ACC112 (cell line): ENCODE results near the gene IL1RAPL1.
"Not testable (repeated sequence)": the region's sequence is repeated elsewhere in the genome, so short reads cannot be mapped to it uniquely, and the experiment has no call there.

Experiments
- H2AFZ ChIP-seq: fragments of 200-600 bp; sonication (generic); one replicate; pipeline ENCODE4 v1.6.0; 2017; ENCODE audit warnings: antibody characterized with exemption, low read length; ENCODE audit not compliant: unreplicated experiment
- H3K27ac ChIP-seq: fragments of 200-600 bp; sonication (generic); 2 replicates; pipeline ENCODE4 v1.5.1; 2014; ENCODE audit warnings: low read depth, mild to moderate bottlenecking, antibody characterized with exemption, low read length, moderate library complexity
- H3K27me3 ChIP-seq: fragments of 200-600 bp; sonication (generic); 2 replicates; pipeline ENCODE4 v1.6.1; 2014; ENCODE audit warnings: mild to moderate bottlenecking, antibody characterized with exemption, low read length, moderate library complexity, mixed read lengths; ENCODE audit not compliant: insufficient read depth
- H3K36me3 ChIP-seq: fragments of 200-600 bp; sonication (generic); 2 replicates; pipeline ENCODE4 v1.6.1; 2016; ENCODE audit warnings: mild to moderate bottlenecking, antibody characterized with exemption, low read length, moderate library complexity, mixed read lengths; ENCODE audit not compliant: insufficient read depth
- H3K4me1 ChIP-seq: fragments of 200-600 bp; sonication (generic); one replicate; pipeline ENCODE4 v1.6.1; 2016; ENCODE audit warnings: low read length, mixed read lengths; ENCODE audit not compliant: insufficient read depth, unreplicated experiment, control insufficient read depth
- H3K4me3 ChIP-seq: fragments of 200-600 bp; sonication (generic); 2 replicates; pipeline ENCODE4 v1.5.1; 2014; ENCODE audit warnings: mild to moderate bottlenecking, low read depth, low read length
- H3K79me2 ChIP-seq: fragments of 200-600 bp; sonication (generic); one replicate; pipeline ENCODE4 v1.6.0; 2016; ENCODE audit warnings: low read length; ENCODE audit not compliant: control insufficient read depth, unreplicated experiment, insufficient read depth

IL1RAPL1 gene

GRCh38 chrX:28757290-28757689 is 170.0 kb downstream of the IL1RAPL1 start:
- H2AFZ ChIP-seq: no peak overlapping the region
- H3K79me2 ChIP-seq: no peaks in the 10 kb centered on the region
- no peaks in the 10 kb centered on the region for H3K4me1 ChIP-seq
- no peaks in the 10 kb centered on the region for H3K36me3 ChIP-seq
- H3K4me3 ChIP-seq: no peak overlapping the region
- no peak overlapping the region for H3K27ac ChIP-seq
- no peaks in the 10 kb centered on the region for H3K27me3 ChIP-seq

DNA sequence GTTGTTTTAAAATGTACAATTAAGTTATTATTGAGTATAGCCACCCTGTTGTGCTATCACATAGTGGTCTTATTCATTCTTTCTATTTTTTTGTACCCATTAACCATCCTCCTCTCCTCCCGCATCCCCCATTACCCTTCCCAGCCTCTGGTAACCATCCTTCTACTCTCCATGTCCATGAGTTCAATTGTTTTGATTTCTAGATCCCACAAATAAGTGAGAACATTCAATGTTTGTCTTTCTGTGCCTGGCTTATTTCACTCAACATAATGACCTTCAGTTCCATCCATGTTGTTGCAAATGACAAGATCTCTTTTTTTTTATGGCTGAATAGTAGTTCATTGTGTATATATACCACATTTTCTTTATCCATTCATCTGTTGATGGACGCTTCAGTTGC is 179.3 kb downstream of the IL1RAPL1 start:
- H2AFZ ChIP-seq, H3K27me3 ChIP-seq, H3K4me1 ChIP-seq, H3K36me3 ChIP-seq, H3K79me2 ChIP-seq, H3K27ac ChIP-seq, H3K4me3 ChIP-seq: not testable (repeated sequence)

- H3K27me3 ChIP-seq: no peaks in the 10 kb centered on the region
- no peaks in the 10 kb centered on the region for H3K4me1 ChIP-seq
- H3K27ac ChIP-seq: no peak overlapping the region
- H3K79me2 ChIP-seq: no peaks in the 10 kb centered on the region
- no peak overlapping the region for H2AFZ ChIP-seq
- H3K4me3 ChIP-seq: no peak overlapping the region
- no peaks in the 10 kb centered on the region for H3K36me3 ChIP-seq
Measured at GRCh38 chrX:28773807-28774206, 186.6 kb downstream of the IL1RAPL1 start.

GRCh38 chrX:28787206-28787605 is 200.0 kb downstream of the IL1RAPL1 start:
- no peaks in the 10 kb centered on the region for H3K79me2 ChIP-seq
- H3K36me3 ChIP-seq: no peaks in the 10 kb centered on the region
- H2AFZ ChIP-seq: no peak overlapping the region
- peaks cover 12% of the 10 kb centered on the region for H3K4me1 ChIP-seq
- H3K4me3 ChIP-seq: no peak overlapping the region
- no peaks in the 10 kb centered on the region for H3K27me3 ChIP-seq
- H3K27ac ChIP-seq: no peak overlapping the region

DNA sequence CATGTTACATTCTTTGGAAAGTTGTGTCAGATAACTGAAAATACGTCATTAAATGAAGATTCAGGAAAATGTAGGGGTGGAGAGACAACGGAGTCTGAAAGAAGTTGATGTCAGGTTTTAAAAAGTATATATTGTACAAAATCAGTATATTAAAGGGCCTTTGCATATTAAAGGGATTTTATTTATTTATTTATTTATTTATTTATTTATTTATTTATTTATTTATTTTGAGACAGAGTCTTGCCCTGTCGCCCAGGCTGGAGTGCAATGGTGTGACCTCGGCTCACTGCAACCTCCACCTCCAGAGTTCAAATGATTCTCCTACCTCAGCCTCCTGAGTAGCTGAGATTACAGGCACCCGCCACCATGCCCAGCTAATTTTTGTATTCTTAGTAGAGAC is 213.4 kb downstream of the IL1RAPL1 start:
- H3K4me1 ChIP-seq, H2AFZ ChIP-seq, H3K36me3 ChIP-seq, H3K27ac ChIP-seq, H3K4me3 ChIP-seq, H3K27me3 ChIP-seq, H3K79me2 ChIP-seq: not testable (repeated sequence)

DNA sequence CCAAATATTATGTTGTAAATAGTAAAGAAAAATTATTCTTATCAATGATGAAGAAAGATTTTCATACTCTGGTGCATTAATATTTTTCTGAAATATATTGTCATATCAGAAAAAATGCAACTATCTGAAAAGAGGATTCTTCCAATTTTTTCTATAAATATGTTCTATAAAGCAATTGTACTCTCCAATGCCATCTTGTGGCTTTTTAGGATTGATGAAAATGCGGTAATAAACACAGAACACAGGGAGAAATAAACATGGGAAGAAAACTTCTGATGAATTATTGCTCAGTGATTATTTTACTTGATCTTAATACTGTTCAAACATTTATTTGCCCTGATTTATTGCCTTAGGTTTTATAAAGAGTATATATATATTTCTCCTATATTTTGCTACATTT is 215.4 kb downstream of the IL1RAPL1 start:
- Histone ChIP-seq H3K79me2 (no peaks in the 10 kb centered on the region), H3K27ac (no peak overlapping the region), H3K4me1 (no peaks in the 10 kb centered on the region), H3K36me3 (no peaks in the 10 kb centered on the region), H3K4me3 (no peak overlapping the region), H2AFZ (no peak overlapping the region), H3K27me3 (no peaks in the 10 kb centered on the region)

- H3K79me2 ChIP-seq: no peaks in the 10 kb centered on the region
- no peak overlapping the region for H2AFZ ChIP-seq
Measured at GRCh38 chrX:28835991-28836390, 248.7 kb downstream of the IL1RAPL1 start.

GRCh38 chrX:28843817-28844216 is 256.6 kb downstream of the IL1RAPL1 start:
- Histone ChIP-seq H2AFZ (no peak overlapping the region), H3K4me3 (no peak overlapping the region), H3K27me3 (no peaks in the 10 kb centered on the region), H3K4me1 (no peaks in the 10 kb centered on the region), H3K79me2 (no peaks in the 10 kb centered on the region), H3K27ac (no peak overlapping the region), H3K36me3 (no peaks in the 10 kb centered on the region)

More at GRCh38 chrX:28835991-28836390, 248.7 kb downstream of the IL1RAPL1 start:
- Histone ChIP-seq H3K36me3 (no peaks in the 10 kb centered on the region), H3K4me1 (no peaks in the 10 kb centered on the region), H3K27me3 (no peaks in the 10 kb centered on the region), H3K4me3 (no peak overlapping the region), H3K27ac (no peak overlapping the region)

DNA sequence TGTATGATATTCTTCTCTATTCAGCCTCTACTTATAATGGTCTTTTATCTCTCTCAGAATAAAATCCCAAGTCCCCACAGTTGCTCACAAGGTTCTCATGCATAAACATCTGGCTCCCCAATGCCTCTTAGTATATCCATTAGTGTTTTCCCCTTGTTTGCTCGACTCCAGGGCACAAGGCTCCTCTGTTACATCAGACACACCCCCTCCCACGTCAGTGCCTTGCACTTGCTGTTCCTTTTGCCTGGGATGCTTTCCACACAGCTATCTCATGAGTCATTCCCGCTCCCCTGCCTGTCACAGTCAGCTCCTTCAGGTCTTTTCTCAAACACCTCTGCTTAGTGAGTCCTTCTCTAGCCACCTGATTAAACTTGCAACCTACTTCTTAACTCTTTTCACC is 260.2 kb downstream of the IL1RAPL1 start:
- Histone ChIP-seq H3K4me3 (no peak overlapping the region), H3K27me3 (no peaks in the 10 kb centered on the region), H2AFZ (no peak overlapping the region), H3K4me1 (no peaks in the 10 kb centered on the region), H3K27ac (no peak overlapping the region), H3K36me3 (no peaks in the 10 kb centered on the region), H3K79me2 (no peaks in the 10 kb centered on the region)

DNA sequence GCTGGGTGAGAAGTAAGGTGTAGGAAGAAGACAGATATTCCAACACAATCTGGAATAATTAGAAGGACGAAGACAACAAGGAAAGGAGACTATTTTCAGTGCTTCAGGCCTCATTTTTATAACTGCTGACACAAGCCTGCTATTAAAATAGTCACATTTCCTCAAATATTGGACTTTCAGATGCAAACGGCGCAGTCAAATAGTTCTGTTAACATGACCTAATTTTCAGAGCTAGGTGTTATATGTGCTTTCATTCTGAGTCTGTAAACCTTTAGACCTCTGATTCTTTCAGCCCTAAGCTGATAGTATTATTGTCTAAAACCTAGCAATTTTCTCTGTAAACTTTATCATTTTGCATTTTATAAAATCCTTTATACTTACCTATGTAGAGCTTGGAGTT is 261.5 kb downstream of the IL1RAPL1 start:
- no peaks in the 10 kb centered on the region for H3K4me1 ChIP-seq
- H3K27ac ChIP-seq: no peak overlapping the region
- no peak overlapping the region for H2AFZ ChIP-seq
- H3K4me3 ChIP-seq: no peak overlapping the region
- no peaks in the 10 kb centered on the region for H3K27me3 ChIP-seq
- H3K36me3 ChIP-seq: no peaks in the 10 kb centered on the region
- H3K79me2 ChIP-seq: no peaks in the 10 kb centered on the region

DNA sequence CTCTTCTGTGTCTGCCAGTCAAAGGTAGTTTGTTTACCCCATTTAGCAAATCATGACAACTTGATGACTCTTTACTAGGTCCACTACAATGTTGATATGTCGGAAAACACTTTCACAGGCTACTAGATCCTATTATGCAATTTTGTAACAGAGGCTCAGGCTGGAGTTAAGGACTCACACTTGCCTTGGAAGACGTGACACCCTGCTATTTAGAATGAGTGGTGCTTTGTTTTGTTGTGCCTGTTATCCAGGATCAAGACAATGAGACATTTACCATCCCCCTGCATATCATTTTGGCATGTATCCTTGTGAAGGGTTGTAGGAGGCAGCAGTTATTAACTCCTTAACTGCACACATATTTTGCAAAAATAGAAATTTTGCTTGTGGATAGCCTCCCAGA is 263.7 kb downstream of the IL1RAPL1 start:
- no peaks in the 10 kb centered on the region for H3K79me2 ChIP-seq
- no peaks in the 10 kb centered on the region for H3K27me3 ChIP-seq
- no peak overlapping the region for H3K4me3 ChIP-seq
- no peak overlapping the region for H2AFZ ChIP-seq
- no peaks in the 10 kb centered on the region for H3K4me1 ChIP-seq
- no peaks in the 10 kb centered on the region for H3K36me3 ChIP-seq
- no peak overlapping the region for H3K27ac ChIP-seq

DNA sequence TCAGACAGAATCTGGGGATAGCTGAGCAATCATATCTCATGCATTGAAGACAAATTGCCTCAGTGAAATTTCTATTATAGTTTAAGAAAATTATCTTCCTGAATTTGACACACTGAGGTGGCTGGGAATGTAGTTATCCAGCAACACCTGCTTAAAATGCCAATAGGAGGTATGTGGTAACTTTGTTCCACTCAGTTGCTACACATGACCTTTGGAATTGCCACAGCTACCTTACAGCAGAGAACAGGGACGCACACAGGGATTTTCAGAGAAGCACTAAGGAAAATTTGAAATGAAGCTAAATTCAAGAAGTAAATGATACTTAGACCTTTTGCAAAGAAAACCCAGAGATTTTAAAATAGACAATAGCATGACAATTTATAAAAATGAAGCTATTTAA is 264.6 kb downstream of the IL1RAPL1 start:
- H3K27ac ChIP-seq: no peak overlapping the region
- no peak overlapping the region for H3K4me3 ChIP-seq
- no peak overlapping the region for H2AFZ ChIP-seq
- no peaks in the 10 kb centered on the region for H3K4me1 ChIP-seq
- H3K79me2 ChIP-seq: no peaks in the 10 kb centered on the region
- H3K27me3 ChIP-seq: no peaks in the 10 kb centered on the region
- no peaks in the 10 kb centered on the region for H3K36me3 ChIP-seq
